ENCODE data around the gene AIG1.

GRCh38 chr6:143103916-143104315 is 43.2 kb downstream of the AIG1 start:
- TF ChIP-seq PATZ1 (CRISPR knock-in tag; IDR thresholded peaks at IDR 0.05), result no peak
- TF ChIP-seq RXRA (CRISPR knock-in tag; IDR thresholded peaks at IDR 0.05), result no peak
- TF ChIP-seq SMAD9 (CRISPR knock-in tag; IDR thresholded peaks at IDR 0.05), result no peak
- TF ChIP-seq HCFC1 (IDR thresholded peaks at IDR 0.05; ENCODE audit: low read depth, low read length), result no peak
- no peak for TF ChIP-seq ZNF747 (CRISPR knock-in tag; IDR thresholded peaks at IDR 0.05; ENCODE audit: borderline replicate concordance)
- TF ChIP-seq YY1 (IDR thresholded peaks at IDR 0.05; ENCODE audit: insufficient read depth, insufficient replicate concordance, low read depth, low read length), result no peak
- no peak for TF ChIP-seq ZNF331 (CRISPR knock-in tag; IDR thresholded peaks at IDR 0.05)
- TF ChIP-seq ZC3H13 (CRISPR knock-in tag; IDR thresholded peaks at IDR 0.05), result no peak

Data from HepG2 (cell line).